HL-60 (cell line): ENCODE data around the gene CRYBG3.

Experiments
- POLR2AphosphoS5 ChIP-seq: IDR thresholded peaks from 2 replicates; pipeline ENCODE4 v1.6.1; 2012; ENCODE audit warnings: low read depth
- SPI1 ChIP-seq: IDR thresholded peaks from 2 replicates; pipeline ENCODE4 v1.6.1; 2012; ENCODE audit warnings: low read depth, mild to moderate bottlenecking, borderline replicate concordance
- TF ChIP-seq, protein P1 (sequence below): IDR thresholded peaks from one replicate; pipeline ENCODE4 v1.5.1; 2011; ENCODE audit warnings: low read length, control low read depth, inconsistent platforms; ENCODE audit not compliant: insufficient read depth
- TF ChIP-seq, protein P2 (sequence below): IDR thresholded peaks from 2 replicates; pipeline ENCODE4 v1.6.1; 2012; ENCODE audit warnings: low read depth; ENCODE audit not compliant: insufficient replicate concordance

DNA sequence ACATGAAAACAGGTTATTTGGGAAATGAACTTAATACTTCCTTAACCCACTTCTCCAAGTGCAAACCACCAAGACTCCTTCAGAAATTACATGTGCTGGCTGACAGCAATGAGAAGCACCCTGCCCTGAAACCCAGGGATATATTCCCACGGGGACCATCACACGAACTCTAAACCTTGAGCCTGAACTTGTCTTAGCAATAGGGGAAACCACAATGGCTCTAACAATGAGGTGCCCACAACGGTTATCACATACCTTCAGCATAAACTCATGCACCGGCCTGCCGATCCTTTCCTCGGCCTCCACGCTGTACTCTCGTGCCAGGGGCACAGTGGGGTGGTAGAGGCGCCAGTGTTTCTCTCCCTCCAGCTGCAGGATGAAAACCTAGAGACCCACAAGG lies 137.0 kb downstream of the CRYBG3 start:
- TF ChIP-seq POLR2AphosphoS5 (no peak), SPI1 (no peak)
- TF ChIP-seq, protein P1, sequence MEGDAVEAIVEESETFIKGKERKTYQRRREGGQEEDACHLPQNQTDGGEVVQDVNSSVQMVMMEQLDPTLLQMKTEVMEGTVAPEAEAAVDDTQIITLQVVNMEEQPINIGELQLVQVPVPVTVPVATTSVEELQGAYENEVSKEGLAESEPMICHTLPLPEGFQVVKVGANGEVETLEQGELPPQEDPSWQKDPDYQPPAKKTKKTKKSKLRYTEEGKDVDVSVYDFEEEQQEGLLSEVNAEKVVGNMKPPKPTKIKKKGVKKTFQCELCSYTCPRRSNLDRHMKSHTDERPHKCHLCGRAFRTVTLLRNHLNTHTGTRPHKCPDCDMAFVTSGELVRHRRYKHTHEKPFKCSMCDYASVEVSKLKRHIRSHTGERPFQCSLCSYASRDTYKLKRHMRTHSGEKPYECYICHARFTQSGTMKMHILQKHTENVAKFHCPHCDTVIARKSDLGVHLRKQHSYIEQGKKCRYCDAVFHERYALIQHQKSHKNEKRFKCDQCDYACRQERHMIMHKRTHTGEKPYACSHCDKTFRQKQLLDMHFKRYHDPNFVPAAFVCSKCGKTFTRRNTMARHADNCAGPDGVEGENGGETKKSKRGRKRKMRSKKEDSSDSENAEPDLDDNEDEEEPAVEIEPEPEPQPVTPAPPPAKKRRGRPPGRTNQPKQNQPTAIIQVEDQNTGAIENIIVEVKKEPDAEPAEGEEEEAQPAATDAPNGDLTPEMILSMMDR: no peak
- TF ChIP-seq, protein P2, sequence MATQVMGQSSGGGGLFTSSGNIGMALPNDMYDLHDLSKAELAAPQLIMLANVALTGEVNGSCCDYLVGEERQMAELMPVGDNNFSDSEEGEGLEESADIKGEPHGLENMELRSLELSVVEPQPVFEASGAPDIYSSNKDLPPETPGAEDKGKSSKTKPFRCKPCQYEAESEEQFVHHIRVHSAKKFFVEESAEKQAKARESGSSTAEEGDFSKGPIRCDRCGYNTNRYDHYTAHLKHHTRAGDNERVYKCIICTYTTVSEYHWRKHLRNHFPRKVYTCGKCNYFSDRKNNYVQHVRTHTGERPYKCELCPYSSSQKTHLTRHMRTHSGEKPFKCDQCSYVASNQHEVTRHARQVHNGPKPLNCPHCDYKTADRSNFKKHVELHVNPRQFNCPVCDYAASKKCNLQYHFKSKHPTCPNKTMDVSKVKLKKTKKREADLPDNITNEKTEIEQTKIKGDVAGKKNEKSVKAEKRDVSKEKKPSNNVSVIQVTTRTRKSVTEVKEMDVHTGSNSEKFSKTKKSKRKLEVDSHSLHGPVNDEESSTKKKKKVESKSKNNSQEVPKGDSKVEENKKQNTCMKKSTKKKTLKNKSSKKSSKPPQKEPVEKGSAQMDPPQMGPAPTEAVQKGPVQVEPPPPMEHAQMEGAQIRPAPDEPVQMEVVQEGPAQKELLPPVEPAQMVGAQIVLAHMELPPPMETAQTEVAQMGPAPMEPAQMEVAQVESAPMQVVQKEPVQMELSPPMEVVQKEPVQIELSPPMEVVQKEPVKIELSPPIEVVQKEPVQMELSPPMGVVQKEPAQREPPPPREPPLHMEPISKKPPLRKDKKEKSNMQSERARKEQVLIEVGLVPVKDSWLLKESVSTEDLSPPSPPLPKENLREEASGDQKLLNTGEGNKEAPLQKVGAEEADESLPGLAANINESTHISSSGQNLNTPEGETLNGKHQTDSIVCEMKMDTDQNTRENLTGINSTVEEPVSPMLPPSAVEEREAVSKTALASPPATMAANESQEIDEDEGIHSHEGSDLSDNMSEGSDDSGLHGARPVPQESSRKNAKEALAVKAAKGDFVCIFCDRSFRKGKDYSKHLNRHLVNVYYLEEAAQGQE: no peak
